H9 (cell line): ENCODE measurements around the gene FAM240A. TPM values are rescaled to one million over a fixed set of nuclear protein-coding genes. Genes with fewer than 3 reads are reported as not detected.

Experiments used
- DNase-seq: peaks from one replicate; pipeline ENCODE4 v3.0.0-alpha.2; 2017
- H2AFZ ChIP-seq: one replicate; pipeline ENCODE4 v1.6.1; 2013; ENCODE audit warnings: mild to moderate bottlenecking, low read length, control low read depth, moderate library complexity
- H2AK5ac ChIP-seq: 2 replicates; pipeline ENCODE4 v1.6.1; 2013; ENCODE audit warnings: low read length, control low read depth, mixed read lengths; ENCODE audit not compliant: insufficient read length
- H2BK120ac ChIP-seq: one replicate; pipeline ENCODE4 v1.6.1; 2013; ENCODE audit warnings: low read depth, mild to moderate bottlenecking, low read length, control low read depth, inconsistent platforms; ENCODE audit not compliant: poor library complexity, severe bottlenecking
- H2BK12ac ChIP-seq: 2 replicates; pipeline ENCODE4 v1.6.1; 2013; ENCODE audit warnings: low read length, control low read depth, mixed read lengths, low read depth; ENCODE audit not compliant: insufficient read length
- H2BK15ac ChIP-seq: 2 replicates; pipeline ENCODE4 v1.6.1; 2013; ENCODE audit warnings: low read depth, low read length, control low read depth
- H2BK20ac ChIP-seq: one replicate; pipeline ENCODE4 v1.6.1; 2013; ENCODE audit warnings: low read depth, mild to moderate bottlenecking, low read length, control low read depth, inconsistent platforms; ENCODE audit not compliant: poor library complexity, severe bottlenecking
- H2BK5ac ChIP-seq: 2 replicates; pipeline ENCODE4 v1.6.1; 2013; ENCODE audit warnings: low read length, control low read depth, mixed read lengths; ENCODE audit not compliant: insufficient read length
- H3K14ac ChIP-seq: 2 replicates; pipeline ENCODE4 v1.6.1; 2013; ENCODE audit warnings: low read length, control low read depth; ENCODE audit not compliant: insufficient read depth
- H3K18ac ChIP-seq: 2 replicates; pipeline ENCODE4 v1.6.1; 2013; ENCODE audit warnings: low read depth, mild to moderate bottlenecking, mixed read lengths, low read length, control low read depth; ENCODE audit not compliant: insufficient read length
- H3K23ac ChIP-seq: 2 replicates; pipeline ENCODE4 v1.6.1; 2013; ENCODE audit warnings: low read length, control low read depth, mixed read lengths, low read depth; ENCODE audit not compliant: insufficient read length
- H3K23me2 ChIP-seq: 2 replicates; pipeline ENCODE4 v1.6.1; 2013; ENCODE audit warnings: low read depth, mild to moderate bottlenecking, mixed read lengths, low read length, control low read depth; ENCODE audit not compliant: insufficient read length, poor library complexity, severe bottlenecking
- H3K27ac ChIP-seq: 2 replicates; pipeline ENCODE4 v1.5.1; 2013; ENCODE audit warnings: low read length, control low read depth, mixed read lengths, low read depth; ENCODE audit not compliant: insufficient read length
- H3K27me3 ChIP-seq: 2 replicates; pipeline ENCODE4 v1.6.1; 2013; ENCODE audit warnings: low read length, control low read depth, inconsistent platforms; ENCODE audit not compliant: insufficient read depth
- H3K4ac ChIP-seq: 2 replicates; pipeline ENCODE4 v1.6.1; 2013; ENCODE audit warnings: low read depth, mild to moderate bottlenecking, control low read depth, inconsistent platforms, low read length, moderate library complexity
- H3K4me1 ChIP-seq: 2 replicates; pipeline ENCODE4 v1.6.1; 2013; ENCODE audit warnings: low read length, control low read depth, inconsistent platforms; ENCODE audit not compliant: insufficient read depth
- H3K4me2 ChIP-seq: 2 replicates; pipeline ENCODE4 v1.6.1; 2013; ENCODE audit warnings: low read length, control low read depth, mixed read lengths; ENCODE audit not compliant: insufficient read length, insufficient read depth
- H3K56ac ChIP-seq: 2 replicates; pipeline ENCODE4 v1.6.1; 2013; ENCODE audit warnings: low read depth, mild to moderate bottlenecking, mixed read lengths, low read length, control low read depth; ENCODE audit not compliant: insufficient read length
- H3K79me1 ChIP-seq: 2 replicates; pipeline ENCODE4 v1.6.1; 2013; ENCODE audit warnings: low read depth, mild to moderate bottlenecking, moderate library complexity, low read length, control low read depth, inconsistent platforms; ENCODE audit not compliant: insufficient read depth, poor library complexity, severe bottlenecking
- H3K79me2 ChIP-seq: 2 replicates; pipeline ENCODE4 v1.6.1; 2013; ENCODE audit warnings: low read length, control low read depth, inconsistent platforms; ENCODE audit not compliant: insufficient read depth
- H3K9ac ChIP-seq: 2 replicates; pipeline ENCODE4 v1.6.1; 2013; ENCODE audit warnings: low read length, control low read depth, mixed read lengths; ENCODE audit not compliant: insufficient read length; ENCODE audit errors: extremely low read depth
- H3K9me3 ChIP-seq: one replicate; pipeline ENCODE4 v1.6.1; 2013; ENCODE audit warnings: low read depth, low read length, inconsistent platforms; ENCODE audit not compliant: control insufficient read depth
- H3T11ph ChIP-seq: one replicate; pipeline ENCODE4 v1.6.1; 2013; ENCODE audit warnings: mild to moderate bottlenecking, low read length, control low read depth, inconsistent platforms
- H4K20me1 ChIP-seq: one replicate; pipeline ENCODE4 v1.6.1; 2013; ENCODE audit not compliant: control insufficient read depth, insufficient read length, insufficient read depth
- H4K5ac ChIP-seq: 2 replicates; pipeline ENCODE4 v1.6.1; 2013; ENCODE audit warnings: low read depth, mild to moderate bottlenecking, mixed read lengths, low read length, control low read depth; ENCODE audit not compliant: insufficient read length
- H4K8ac ChIP-seq: replicated peaks from 2 replicates; pipeline ENCODE4 v1.6.1; 2013; ENCODE audit warnings: low read length, control low read depth, mixed read lengths, low read depth; ENCODE audit not compliant: insufficient read length
- H4K91ac ChIP-seq: 2 replicates; pipeline ENCODE4 v1.6.1; 2013; ENCODE audit warnings: low read depth, mild to moderate bottlenecking, moderate library complexity, mixed read lengths, low read length, control low read depth; ENCODE audit not compliant: insufficient read length
- H3K27ac Mint-ChIP-seq, 3 experiments: 2 replicates in 2 of 3; 3 replicates in 1 of 3; pipeline ENCODE4 v1.8.0; 2020 to 2021; ENCODE audit warnings: mixed read lengths in 3 of 3, mild to moderate bottlenecking in 1 of 3, moderate library complexity in 1 of 3
- H3K27me3 Mint-ChIP-seq: 2 replicates; pipeline ENCODE4 v1.8.0; 2021; ENCODE audit warnings: low read depth, mild to moderate bottlenecking, moderate library complexity, mixed read lengths
- H3K36me3 Mint-ChIP-seq, 3 experiments: 2 replicates in 2 of 3; 3 replicates in 1 of 3; pipeline ENCODE4 v1.8.0; 2020 to 2021; ENCODE audit warnings: low read depth in 3 of 3, mixed read lengths in 3 of 3; ENCODE audit not compliant: insufficient read depth in 1 of 3
- H3K4me1 Mint-ChIP-seq, 2 experiments: 2 replicates each; pipeline ENCODE4 v1.8.0; 2020; ENCODE audit warnings: mixed read lengths in 2 of 2
- H3K4me3 Mint-ChIP-seq, 2 experiments: 2 replicates in 1 of 2; 3 replicates in 1 of 2; pipeline ENCODE4 v1.8.0; 2020 to 2021; ENCODE audit warnings: mild to moderate bottlenecking in 2 of 2, mixed read lengths in 2 of 2, moderate library complexity in 1 of 2
- H3K9me3 Mint-ChIP-seq, 2 experiments: 2 replicates in 1 of 2; 3 replicates in 1 of 2; pipeline ENCODE4 v1.8.0; 2020; ENCODE audit warnings: mild to moderate bottlenecking in 2 of 2, mixed read lengths in 2 of 2, moderate library complexity in 1 of 2
- WGBS: extraction: QIAGEN DNeasy Blood & Tissue Kit; methylation state at CpG from one replicate; pipeline ENCODE4 v1.1.7; 2013; ENCODE audit warnings: missing lambda C conversion rate, low lambda C conversion rate, mixed read lengths; ENCODE audit not compliant: insufficient read length; ENCODE audit errors: extremely low coverage; 5-methylcytosine and 5-hydroxymethylcytosine counted together
- total RNA-seq: library from RNA; stranded (reverse); gene quantifications from 2 replicates; pipeline ENCODE4 v1.2.1, GENCODE V29; 2021
- TF ChIP-seq, protein P1 (sequence below): fragments of 200-600 bp; sonication (generic); conservative IDR thresholded peaks from 3 replicates; pipeline ENCODE4 v1.8.0; 2021; ENCODE audit warnings: antibody characterized with exemption, mild to moderate bottlenecking

The FAM240A gene
- total RNA-seq, 1 experiment from 2014 or later = 0.11 TPM

DNA sequence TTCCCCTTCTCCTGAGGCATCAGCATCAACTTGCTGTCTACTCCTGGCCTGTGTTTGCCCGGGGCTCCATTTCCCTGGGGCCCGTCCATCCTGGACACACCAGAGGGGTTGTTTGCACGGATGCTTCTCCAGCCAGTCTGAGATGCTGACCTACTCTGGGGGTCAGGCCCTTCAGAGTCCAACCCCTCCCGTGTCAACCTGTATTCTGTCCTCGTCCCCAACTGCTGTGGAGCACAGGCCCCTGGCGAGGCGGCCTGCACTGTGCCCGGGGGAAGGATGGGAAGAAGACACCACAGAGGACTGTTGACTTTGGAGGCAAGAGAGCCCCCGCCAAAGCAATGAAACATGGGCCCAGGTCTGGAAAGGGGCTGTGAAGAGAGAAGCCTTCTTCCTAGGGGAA lies 55.3 kb downstream of the FAM240A start:
- no peak overlapping the region for H3K4me3 Mint-ChIP-seq
- Histone ChIP-seq H4K8ac (no peak overlapping the region), H3K79me2 (no peaks in the 10 kb centered on the region), H4K91ac (no peak overlapping the region), H3K56ac (no peak overlapping the region), H4K5ac (no peak overlapping the region), H3K27me3 (no peaks in the 10 kb centered on the region), H3K4me2 (no peak overlapping the region), H2AK5ac (no peak overlapping the region), H3K14ac (no peak overlapping the region), H3K27ac (no peak overlapping the region), H3K9ac (no peak overlapping the region), H3K18ac (no peak overlapping the region), H3K79me1 (no peaks in the 10 kb centered on the region), H4K20me1 (no peaks in the 10 kb centered on the region), H3K23ac (no peak overlapping the region), H3K4me1 (no peaks in the 10 kb centered on the region; the same call in 1 of the 2 replicates), H3K9me3 (no peaks in the 10 kb centered on the region), H3K4ac (no peak overlapping the region), H2BK20ac (no peak overlapping the region), H2BK5ac (no peak overlapping the region), H2BK120ac (no peak overlapping the region), H2AFZ (no peak overlapping the region), H3T11ph (no peak overlapping the region), H2BK15ac (no peak overlapping the region), H3K23me2 (no peaks in the 10 kb centered on the region), H2BK12ac (no peak overlapping the region)
- TF ChIP-seq, protein P1, sequence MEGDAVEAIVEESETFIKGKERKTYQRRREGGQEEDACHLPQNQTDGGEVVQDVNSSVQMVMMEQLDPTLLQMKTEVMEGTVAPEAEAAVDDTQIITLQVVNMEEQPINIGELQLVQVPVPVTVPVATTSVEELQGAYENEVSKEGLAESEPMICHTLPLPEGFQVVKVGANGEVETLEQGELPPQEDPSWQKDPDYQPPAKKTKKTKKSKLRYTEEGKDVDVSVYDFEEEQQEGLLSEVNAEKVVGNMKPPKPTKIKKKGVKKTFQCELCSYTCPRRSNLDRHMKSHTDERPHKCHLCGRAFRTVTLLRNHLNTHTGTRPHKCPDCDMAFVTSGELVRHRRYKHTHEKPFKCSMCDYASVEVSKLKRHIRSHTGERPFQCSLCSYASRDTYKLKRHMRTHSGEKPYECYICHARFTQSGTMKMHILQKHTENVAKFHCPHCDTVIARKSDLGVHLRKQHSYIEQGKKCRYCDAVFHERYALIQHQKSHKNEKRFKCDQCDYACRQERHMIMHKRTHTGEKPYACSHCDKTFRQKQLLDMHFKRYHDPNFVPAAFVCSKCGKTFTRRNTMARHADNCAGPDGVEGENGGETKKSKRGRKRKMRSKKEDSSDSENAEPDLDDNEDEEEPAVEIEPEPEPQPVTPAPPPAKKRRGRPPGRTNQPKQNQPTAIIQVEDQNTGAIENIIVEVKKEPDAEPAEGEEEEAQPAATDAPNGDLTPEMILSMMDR = no peak
- DNase-seq = peak; percentile 18
- no peak overlapping the region for H3K27ac Mint-ChIP-seq
- no peaks in the 10 kb centered on the region; the same call in none of the 2 replicates for H3K27me3 Mint-ChIP-seq
- H3K4me1 Mint-ChIP-seq = peaks cover 14 to 16% of the 10 kb centered on the region in 2 experiments
- H3K9me3 Mint-ChIP-seq = no peaks in the 10 kb centered on the region
- no CpG with 5 or more reads among the region's 9 CpGs for WGBS
- H3K36me3 Mint-ChIP-seq = no peaks in the 10 kb centered on the region
